Right lobe of liver (tissue), 4 donors: ENCODE data around the gene STN1.

Source experiments
- CTCF ChIP-seq, 4 donors: fragments of 200-600 bp in 3 of 4; fragments of 450-650 bp in 1 of 4; IDR thresholded peaks; one replicate each; pipeline versions ENCODE4 v1.5.1 to v1.8.0; 2016 to 2022; ENCODE audit warnings: antibody characterized with exemption in 4 of 4, mild to moderate bottlenecking in 2 of 4
- POLR2A ChIP-seq: fragments of 450-650 bp; IDR thresholded peaks from one replicate; pipeline ENCODE4 v1.6.1; 2017; ENCODE audit warnings: antibody characterized with exemption, mild to moderate bottlenecking
- donor health status: DM: no; HTN: no; CAD: no.
- donor health status: DM: no; HTN: no; CAD: no.
- donor health status: DM: no; HTN: yes; CAD: no.

DNA sequence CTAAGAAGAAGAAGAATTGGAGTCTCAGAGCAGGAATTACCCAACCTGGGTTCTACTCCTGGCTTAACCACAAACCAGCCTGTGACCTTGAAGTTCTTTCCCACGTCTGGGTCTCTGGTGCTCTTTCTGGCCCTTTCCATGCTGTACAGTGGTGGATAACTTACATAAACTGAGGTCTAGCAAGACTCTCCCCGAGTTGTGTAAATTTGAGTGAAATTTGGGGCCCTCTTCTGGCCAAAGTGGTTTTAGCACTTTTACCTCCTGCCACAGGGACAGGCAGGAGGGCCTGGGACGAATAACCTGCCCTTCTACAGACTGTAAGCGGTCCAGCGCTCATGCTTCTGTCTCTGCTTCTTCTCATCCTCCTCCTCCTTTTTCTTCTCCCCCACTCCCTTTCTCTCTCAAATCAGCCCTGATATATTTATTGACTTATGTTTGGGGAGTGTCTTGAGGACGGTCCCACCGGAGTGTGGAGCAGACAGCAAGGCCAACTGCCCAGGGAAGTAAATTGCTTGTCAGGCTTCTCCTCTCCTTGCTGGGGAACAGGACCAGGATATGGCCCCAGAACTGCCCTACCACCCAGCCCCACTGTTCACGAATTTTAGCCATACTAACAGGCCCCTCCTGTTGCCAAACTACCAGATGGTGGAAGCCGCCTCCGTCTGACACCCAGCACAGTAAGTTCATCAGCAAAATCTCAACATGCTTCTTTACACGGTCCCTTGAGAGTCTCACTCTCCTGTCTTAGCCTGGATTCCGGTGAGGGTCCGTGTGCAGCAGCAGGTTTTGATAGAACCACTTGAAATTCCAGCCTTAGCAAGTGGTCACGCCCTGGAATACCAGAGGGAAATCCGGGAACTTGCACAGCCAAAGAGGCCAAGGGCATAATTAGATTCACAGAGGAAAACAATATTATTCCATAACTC lies 58.6 kb downstream of the STN1 start:
- TF ChIP-seq POLR2A (no peak), CTCF (IDR thresholded peaks at IDR 0.05) (peak; percentile 68 to 77 (median 74))
